Sigmoid colon (tissue), 4 donors: ENCODE measurements around the gene SLC6A3.

Experiments
- EP300 ChIP-seq, 4 donors: sonication (generic); formaldehyde crosslinking; IDR thresholded peaks; one replicate each; pipeline ENCODE4 v1.6.1; 2017; ENCODE audit warnings: antibody characterized with exemption in 4 of 4
- POLR2A ChIP-seq, 2 donors: fragments of 450-650 bp; IDR thresholded peaks; one replicate each; pipeline ENCODE4 v1.6.1; 2016; ENCODE audit warnings: antibody characterized with exemption in 2 of 2, mild to moderate bottlenecking in 2 of 2, moderate library complexity in 2 of 2
- TF ChIP-seq, protein P1 (sequence below), 4 experiments: fragments of 450-650 bp in 3 of 4; fragments of 200-600 bp in 1 of 4; IDR thresholded peaks; one replicate each; pipeline ENCODE4 v1.5.1; 2016 to 2019; ENCODE audit warnings: antibody characterized with exemption in 4 of 4, mild to moderate bottlenecking in 3 of 4, moderate library complexity in 2 of 4

DNA sequence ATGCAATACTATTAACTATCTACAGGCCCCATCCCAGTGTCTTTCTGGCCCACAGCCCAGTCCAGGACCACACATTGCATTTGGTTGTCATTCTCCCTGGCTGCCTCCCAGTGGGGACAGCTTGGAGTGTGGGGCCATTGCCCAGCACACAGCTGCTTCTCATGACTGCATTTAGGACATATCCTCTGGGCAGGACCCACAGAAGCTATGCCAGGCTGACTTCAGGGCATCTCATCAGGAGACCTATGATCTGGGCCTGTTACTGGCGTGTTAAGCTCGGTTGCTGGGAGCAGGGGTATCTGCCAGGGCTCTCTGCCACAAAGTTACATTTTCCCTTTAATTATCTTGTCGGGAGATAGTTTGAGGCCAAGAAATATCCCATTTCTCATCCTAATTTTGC is 68.3 kb downstream of the SLC6A3 start:
- TF ChIP-seq, protein P1, sequence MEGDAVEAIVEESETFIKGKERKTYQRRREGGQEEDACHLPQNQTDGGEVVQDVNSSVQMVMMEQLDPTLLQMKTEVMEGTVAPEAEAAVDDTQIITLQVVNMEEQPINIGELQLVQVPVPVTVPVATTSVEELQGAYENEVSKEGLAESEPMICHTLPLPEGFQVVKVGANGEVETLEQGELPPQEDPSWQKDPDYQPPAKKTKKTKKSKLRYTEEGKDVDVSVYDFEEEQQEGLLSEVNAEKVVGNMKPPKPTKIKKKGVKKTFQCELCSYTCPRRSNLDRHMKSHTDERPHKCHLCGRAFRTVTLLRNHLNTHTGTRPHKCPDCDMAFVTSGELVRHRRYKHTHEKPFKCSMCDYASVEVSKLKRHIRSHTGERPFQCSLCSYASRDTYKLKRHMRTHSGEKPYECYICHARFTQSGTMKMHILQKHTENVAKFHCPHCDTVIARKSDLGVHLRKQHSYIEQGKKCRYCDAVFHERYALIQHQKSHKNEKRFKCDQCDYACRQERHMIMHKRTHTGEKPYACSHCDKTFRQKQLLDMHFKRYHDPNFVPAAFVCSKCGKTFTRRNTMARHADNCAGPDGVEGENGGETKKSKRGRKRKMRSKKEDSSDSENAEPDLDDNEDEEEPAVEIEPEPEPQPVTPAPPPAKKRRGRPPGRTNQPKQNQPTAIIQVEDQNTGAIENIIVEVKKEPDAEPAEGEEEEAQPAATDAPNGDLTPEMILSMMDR (IDR thresholded peaks at IDR 0.05): no peak
- TF ChIP-seq EP300 (IDR thresholded peaks at IDR 0.05) (no peak), POLR2A (IDR thresholded peaks at IDR 0.05) (no peak)
